PC-9 (cell line): ENCODE measurements around the gene MMP17. TPM values are rescaled to one million over a fixed set of nuclear protein-coding genes. Genes with fewer than 3 reads are reported as not detected.

Experiments used
- BruUV-seq: library from RNA; stranded (reverse); fragments of 400-500 nt; replicated peaks from 2 replicates; lab custom pipeline; 2021; lab: Mats Ljungman, UMichigan
- CTCF ChIA-PET: fragments of 300-600 bp; sonication (Branson Sonifier 250); formaldehyde crosslinking; loops from one replicate; lab custom pipeline; 2022; ENCODE audit warnings: antibody characterized with exemption; lab: Charles Lee
- POLR2A ChIA-PET: fragments of 300-600 bp; sonication (Branson Sonifier 250); formaldehyde crosslinking; loops from one replicate; lab custom pipeline; 2022; ENCODE audit warnings: antibody characterized with exemption; ENCODE audit not compliant: unreplicated experiment; lab: Charles Lee
- DNase-seq, 2 experiments: peaks; one replicate each; pipeline versions ENCODE4 v3.0.0 to v3.0.0-alpha.2; 2015 to 2022; ENCODE audit warnings: mixed read lengths in 1 of 2
- H2AFZ ChIP-seq: fragments of 200-600 bp; sonication (generic); 2 replicates; pipeline ENCODE4 v1.8.1; 2017; ENCODE audit warnings: antibody characterized with exemption
- H3F3A ChIP-seq: fragments of 200-600 bp; sonication (generic); 2 replicates; pipeline ENCODE4 v1.8.1; 2017; ENCODE audit warnings: antibody characterized with exemption, mild to moderate bottlenecking, low read depth; ENCODE audit not compliant: insufficient read depth
- H3K27ac ChIP-seq: fragments of 200-600 bp; sonication (generic); 2 replicates; pipeline ENCODE4 v1.6.1; 2016; ENCODE audit warnings: mixed run types
- H3K27me3 ChIP-seq: fragments of 200-600 bp; sonication (generic); 2 replicates; pipeline ENCODE4 v1.6.1; 2016; ENCODE audit warnings: low read depth, mixed run types; ENCODE audit not compliant: insufficient read depth
- H3K36me3 ChIP-seq: fragments of 200-600 bp; sonication (generic); 2 replicates; pipeline ENCODE4 v1.6.1; 2016; ENCODE audit warnings: low read depth, mixed run types
- H3K4me1 ChIP-seq: fragments of 200-600 bp; sonication (generic); replicated peaks from 2 replicates; pipeline ENCODE4 v1.6.1; 2016; ENCODE audit warnings: mixed run types; ENCODE audit not compliant: insufficient read depth
- H3K4me2 ChIP-seq: fragments of 200-600 bp; sonication (generic); 2 replicates; pipeline ENCODE4 v1.6.1; 2017; ENCODE audit warnings: mixed run types
- H3K4me3 ChIP-seq: fragments of 200-600 bp; sonication (generic); 2 replicates; pipeline ENCODE4 v1.6.1; 2016; ENCODE audit warnings: mixed run types
- H3K79me2 ChIP-seq: fragments of 200-600 bp; sonication (generic); 2 replicates; pipeline ENCODE4 v1.6.1; 2017; ENCODE audit warnings: low read depth, mixed run types
- H3K9me2 ChIP-seq: fragments of 200-600 bp; sonication (generic); 2 replicates; pipeline ENCODE4 v1.8.1; 2017; ENCODE audit warnings: mild to moderate bottlenecking; ENCODE audit not compliant: insufficient read depth
- H3K9me3 ChIP-seq: fragments of 200-600 bp; sonication (generic); 2 replicates; pipeline ENCODE4 v1.8.1; 2016; ENCODE audit warnings: low read depth; ENCODE audit not compliant: insufficient read depth
- H4K20me1 ChIP-seq: fragments of 200-600 bp; sonication (generic); 2 replicates; pipeline ENCODE4 v1.8.1; 2017; ENCODE audit not compliant: insufficient read depth
- EZH2 ChIP-seq: fragments of 200-600 bp; sonication (generic); IDR thresholded peaks from 2 replicates; pipeline ENCODE4 v1.8.0; 2017; ENCODE audit warnings: antibody characterized with exemption, low read depth
- intact Hi-C: fragments of 100-400 bp; cut with micrococcal nuclease; formaldehyde crosslinking; loops from one replicate; pipeline ENCODE4 v1.10.0; 2022; ENCODE audit not compliant: unreplicated experiment
- total RNA-seq: library from RNA; stranded (reverse); gene quantifications from 2 replicates; pipeline ENCODE4 v1.2.3, GENCODE V29; 2021
- TF ChIP-seq, protein P1 (sequence below): fragments of 200-600 bp; sonication (generic); conservative IDR thresholded peaks from 2 replicates; pipeline ENCODE4 v1.6.1; 2017; ENCODE audit warnings: mixed run types, antibody characterized with exemption, mild to moderate bottlenecking, moderate library complexity

The MMP17 gene
- total RNA-seq, 1 experiment from 2014 or later = 3.3 TPM

DNA sequence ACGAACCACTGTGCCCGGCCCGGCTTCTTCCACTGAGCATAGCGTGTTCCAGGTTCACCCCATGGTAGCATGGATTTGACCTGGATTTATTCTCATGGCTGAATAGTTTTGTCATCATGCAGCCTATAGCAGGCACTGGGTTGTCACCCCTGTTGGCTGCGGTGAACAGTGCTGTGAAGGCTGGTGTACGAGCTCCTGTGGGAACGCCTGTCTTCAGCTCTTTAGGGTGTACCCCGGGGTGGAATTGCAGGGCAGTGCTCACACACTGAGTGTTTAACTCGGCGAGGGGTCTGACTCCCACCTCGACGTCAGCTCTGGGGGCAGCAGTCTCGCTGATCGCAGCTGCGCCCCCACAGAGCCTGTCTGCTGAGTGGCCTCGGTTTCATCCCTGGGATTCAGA is 15.3 kb downstream of the MMP17 start:
- intact Hi-C loops = no loop called here
- BruUV-seq = no TSS peak

DNA sequence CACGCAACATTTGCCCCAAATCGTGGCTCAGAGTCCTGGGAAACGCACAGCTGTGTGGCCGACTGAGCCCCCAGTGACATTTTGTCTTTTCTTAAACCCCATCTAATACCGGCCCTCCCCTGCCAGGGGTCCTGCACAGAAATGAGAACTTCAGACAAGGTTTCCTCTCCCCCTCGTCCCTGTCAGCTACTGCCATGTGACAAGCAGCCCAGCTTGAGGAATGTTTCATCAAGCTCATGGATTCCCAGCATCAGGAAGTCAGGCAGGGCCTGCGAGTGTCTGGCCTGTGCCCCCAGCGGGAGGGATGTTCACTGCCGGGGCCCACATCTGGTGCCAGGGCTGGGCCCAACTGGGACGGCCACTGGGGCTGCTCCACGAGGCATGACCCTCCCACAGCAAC is 15.9 kb downstream of the MMP17 start:
- TF ChIP-seq EZH2 = no peak
- TF ChIP-seq, protein P1, sequence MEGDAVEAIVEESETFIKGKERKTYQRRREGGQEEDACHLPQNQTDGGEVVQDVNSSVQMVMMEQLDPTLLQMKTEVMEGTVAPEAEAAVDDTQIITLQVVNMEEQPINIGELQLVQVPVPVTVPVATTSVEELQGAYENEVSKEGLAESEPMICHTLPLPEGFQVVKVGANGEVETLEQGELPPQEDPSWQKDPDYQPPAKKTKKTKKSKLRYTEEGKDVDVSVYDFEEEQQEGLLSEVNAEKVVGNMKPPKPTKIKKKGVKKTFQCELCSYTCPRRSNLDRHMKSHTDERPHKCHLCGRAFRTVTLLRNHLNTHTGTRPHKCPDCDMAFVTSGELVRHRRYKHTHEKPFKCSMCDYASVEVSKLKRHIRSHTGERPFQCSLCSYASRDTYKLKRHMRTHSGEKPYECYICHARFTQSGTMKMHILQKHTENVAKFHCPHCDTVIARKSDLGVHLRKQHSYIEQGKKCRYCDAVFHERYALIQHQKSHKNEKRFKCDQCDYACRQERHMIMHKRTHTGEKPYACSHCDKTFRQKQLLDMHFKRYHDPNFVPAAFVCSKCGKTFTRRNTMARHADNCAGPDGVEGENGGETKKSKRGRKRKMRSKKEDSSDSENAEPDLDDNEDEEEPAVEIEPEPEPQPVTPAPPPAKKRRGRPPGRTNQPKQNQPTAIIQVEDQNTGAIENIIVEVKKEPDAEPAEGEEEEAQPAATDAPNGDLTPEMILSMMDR = no peak
- no peak overlapping the region for H3K27ac ChIP-seq
- no peak overlapping the region for H2AFZ ChIP-seq
- no peaks in the 10 kb centered on the region for H3F3A ChIP-seq
- ChIA-PET POLR2A (no interaction called here), CTCF (no interaction called here)
- H3K27me3 ChIP-seq = peaks cover 3% of the 10 kb centered on the region; the same call in 1 of the 2 replicates
- H3K9me3 ChIP-seq = no peaks in the 10 kb centered on the region
- H3K4me2 ChIP-seq = no peak overlapping the region
- no peaks in the 10 kb centered on the region for H3K9me2 ChIP-seq
- no peaks in the 10 kb centered on the region for H3K79me2 ChIP-seq
- BruUV-seq = no TSS peak
- intact Hi-C loops = no loop called here
- no peaks in the 10 kb centered on the region for H3K36me3 ChIP-seq
- H3K4me3 ChIP-seq = no peak overlapping the region
- DNase-seq = no peak
- no peaks in the 10 kb centered on the region for H4K20me1 ChIP-seq
- H3K4me1 ChIP-seq = no peaks in the 10 kb centered on the region

More for the DNA sequence above, 15.3 kb downstream of the MMP17 start:
- DNase-seq = no peak
- Histone ChIP-seq H3K4me2 (no peak overlapping the region), H3F3A (no peaks in the 10 kb centered on the region), H3K4me3 (no peak overlapping the region), H3K9me2 (no peaks in the 10 kb centered on the region), H3K9me3 (no peaks in the 10 kb centered on the region), H3K27me3 (peaks cover 3% of the 10 kb centered on the region; the same call in 1 of the 2 replicates), H3K79me2 (no peaks in the 10 kb centered on the region), H3K36me3 (no peaks in the 10 kb centered on the region), H3K4me1 (no peaks in the 10 kb centered on the region), H4K20me1 (no peaks in the 10 kb centered on the region), H3K27ac (no peak overlapping the region), H2AFZ (no peak overlapping the region)
- POLR2A ChIA-PET = no interaction called here
- CTCF ChIA-PET = no interaction called here
- TF ChIP-seq, protein P1 = no peak
- TF ChIP-seq EZH2 = no peak

DNA sequence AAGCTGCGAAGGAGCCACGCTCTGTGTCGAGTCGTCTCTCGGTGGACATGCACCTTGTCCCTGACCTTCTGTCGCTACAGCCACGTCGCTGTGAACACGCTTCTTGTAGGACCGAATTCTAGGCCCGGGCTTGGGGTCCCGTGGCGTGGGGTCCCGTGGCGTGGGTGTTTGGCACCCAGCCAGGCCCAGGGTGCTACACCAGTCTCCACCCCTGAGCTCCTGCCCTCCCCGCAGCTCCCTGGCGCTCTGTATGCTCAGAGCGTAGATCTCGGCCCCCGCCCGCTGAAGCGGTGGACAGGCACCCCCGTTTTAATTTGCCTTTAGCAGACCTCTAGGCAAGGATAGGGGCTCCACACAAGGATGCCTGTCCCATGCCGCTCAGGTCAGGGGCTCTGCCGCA is 16.5 kb downstream of the MMP17 start:
- Histone ChIP-seq H3K27ac (no peak overlapping the region), H3K36me3 (no peaks in the 10 kb centered on the region), H3K79me2 (no peaks in the 10 kb centered on the region), H3K4me1 (no peaks in the 10 kb centered on the region), H3K9me2 (no peaks in the 10 kb centered on the region), H2AFZ (no peak overlapping the region), H3K9me3 (no peaks in the 10 kb centered on the region), H4K20me1 (no peaks in the 10 kb centered on the region), H3K4me2 (no peak overlapping the region), H3F3A (no peaks in the 10 kb centered on the region), H3K27me3 (peaks cover 3% of the 10 kb centered on the region; the same call in 1 of the 2 replicates), H3K4me3 (no peak overlapping the region)
- intact Hi-C loops = no loop called here
- DNase-seq = no peak
- TF ChIP-seq, protein P1 = no peak
- TF ChIP-seq EZH2 = no peak
- ChIA-PET CTCF (no interaction called here), POLR2A (no interaction called here)
- BruUV-seq = no TSS peak
